Renal pelvis (tissue), 4 donors: ENCODE measurements around the gene SLC35E4. TPM values are rescaled to one million over a fixed set of nuclear protein-coding genes. Genes with fewer than 3 reads are reported as not detected.
A peak's percentile ranks its signal among the peaks of the same experiment; 100 is the strongest.
"Not testable (repeated sequence)": the region's sequence is repeated elsewhere in the genome, so short reads cannot be mapped to it uniquely, and the experiment has no call there.

Experiments
- DNase-seq: peaks from one replicate; pipeline ENCODE4 v3.0.0-alpha.2; 2013
- polyA plus RNA-seq, 3 donors: library from polyadenylated mRNA; unstranded; fragments of 120-200 nt; gene quantifications; one replicate each; pipeline ENCODE4 v1.2.1, GENCODE V29; 2013; ENCODE audit not compliant: insufficient read length in 3 of 3

The SLC35E4 gene
- polyA plus RNA-seq, 3 donors: 1.9 to 2.4 (median 1.9) TPM

GRCh38 chr22:30647536-30647935, 12.0 kb downstream of the SLC35E4 start:
- DNase-seq: no peak

- DNase-seq: no peak
Observed at GRCh38 chr22:30648825-30649224, 13.2 kb downstream of the SLC35E4 start.

GRCh38 chr22:30649430-30650007, 13.9 kb downstream of the SLC35E4 start:
- DNase-seq: no peak

- no peak for DNase-seq
Observed at GRCh38 chr22:30650508-30651116, 15.0 kb downstream of the SLC35E4 start.

GRCh38 chr22:30652852-30653251, 17.3 kb downstream of the SLC35E4 start:
- DNase-seq: no peak

GRCh38 chr22:30654361-30654760, 18.8 kb downstream of the SLC35E4 start:
- DNase-seq: no peak

GRCh38 chr22:30655532-30655931, 20.0 kb downstream of the SLC35E4 start:
- no peak for DNase-seq

GRCh38 chr22:30662040-30662439, 26.5 kb downstream of the SLC35E4 start:
- no peak for DNase-seq

GRCh38 chr22:30664798-30665197, 29.2 kb downstream of the SLC35E4 start:
- no peak for DNase-seq

- DNase-seq: no peak
Observed at GRCh38 chr22:30665266-30665665, 29.7 kb downstream of the SLC35E4 start.

- DNase-seq: no peak
Observed at GRCh38 chr22:30665786-30666185, 30.2 kb downstream of the SLC35E4 start.

GRCh38 chr22:30667107-30667493, 31.5 kb downstream of the SLC35E4 start:
- no peak for DNase-seq

GRCh38 chr22:30667494-30668385, 32.2 kb downstream of the SLC35E4 start, which contains the start of gene DUSP18:
Gene DUSP18, minus strand, starts transcription at chr22:30667875. Its CDS starts 3,872 bp downstream, at chr22:30664003.
- peak; percentile 90 for DNase-seq

GRCh38 chr22:30668386-30668710, 32.8 kb downstream of the SLC35E4 start:
- DNase-seq: no peak

- no peak for DNase-seq
Observed at GRCh38 chr22:30671071-30671470, 35.5 kb downstream of the SLC35E4 start.

- no peak for DNase-seq
Observed at GRCh38 chr22:30673136-30673535, 37.6 kb downstream of the SLC35E4 start.

GRCh38 chr22:30674482-30674881, 38.9 kb downstream of the SLC35E4 start:
- no peak for DNase-seq

- no peak for DNase-seq
Observed at GRCh38 chr22:30675436-30675835, 39.9 kb downstream of the SLC35E4 start.

GRCh38 chr22:30676565-30676964, 41.0 kb downstream of the SLC35E4 start:
- not testable (repeated sequence) for DNase-seq

- not testable (repeated sequence) for DNase-seq
Observed at GRCh38 chr22:30679895-30680690, 44.5 kb downstream of the SLC35E4 start.

GRCh38 chr22:30680991-30681770, 45.6 kb downstream of the SLC35E4 start:
- DNase-seq: no peak
